Measurements from ENCODE around the gene PRRX2. TPM values are rescaled to one million over a fixed set of nuclear protein-coding genes. Genes with fewer than 3 reads are reported as not detected.
A peak's percentile ranks its signal among the peaks of the same experiment; 100 is the strongest.

The PRRX2 gene
- total RNA-seq: under 1 TPM in 1 of 5 donors, not detected in 4; 0.26 TPM
- not detected for total RNA-seq (2013)
- 0 to 1.8 (median 0.12) reads per million in 29 experiments for total RNA-seq

GRCh38 chr9:129665389-129665775 is at the start of gene PRRX2:
PRRX2 (plus strand) TSS chr9:129665647; CDS start chr9:129665868, 221 bp downstream.
- Histone ChIP-seq H3K9me3 (no peaks in the 10 kb centered on the region), H3K27me3 (replicated peaks in 1 of 2; ENCODE audit: control insufficient read depth in 2 of 2, extremely low read depth in 1 of 2, insufficient read depth in 2 of 2, low read length in 1 of 2) (peaks cover 4 to 49% of the 10 kb centered on the region in 2 experiments), H3K4me1 (ENCODE audit: control insufficient read depth in 1 of 2, extremely low read depth in 1 of 2, insufficient read depth in 2 of 2, low read length in 2 of 2) (peaks cover 0 to 18% of the 10 kb centered on the region in 2 experiments), H3K27ac (ENCODE audit: low read length) (no peak within 1 kb of the TSS), H3K4me3 (ENCODE audit: control insufficient read depth in 1 of 2, extremely low read depth in 1 of 2, low read length in 1 of 2) (peak within 1 kb of the TSS; percentile 39 to 46), H3K36me3 (ENCODE audit: control insufficient read depth in 2 of 2, extremely low read depth in 1 of 2, insufficient read depth in 1 of 2, low read length in 1 of 2) (no peaks in the 10 kb centered on the region)
- CTCF ChIA-PET: no interaction called here
- no peaks in the 10 kb centered on the region for H3K9me3 Mint-ChIP-seq
- peak within 1 kb of the TSS; percentile 69 to 86 (median 71) for H3K4me3 Mint-ChIP-seq
- whole genome bisulfite sequencing (ENCODE audit: insufficient coverage): under 1% methylated on average over 27 of the region's 37 CpGs
- POLR2A ChIA-PET: no interaction called here
- H3K27ac Mint-ChIP-seq: peak within 1 kb of the TSS in 1 of 2 donors; percentile 24
- peak in 18 of 35 experiments; percentile 2 to 40 (median 13) for DNase-seq
- peak; percentile 55 to 69 (median 60) for ATAC-seq (replicated peaks in 1 of 4)
- peaks cover 5 to 30% of the 10 kb centered on the region in 2 donors for H3K27me3 Mint-ChIP-seq
- H3K36me3 Mint-ChIP-seq: no peaks in the 10 kb centered on the region
- peaks cover 3 to 4% (median 4%) of the 10 kb centered on the region in 3 donors for H3K4me1 Mint-ChIP-seq

GRCh38 chr9:129617167-129617566 is 48.3 kb upstream of the PRRX2 start:
- no peaks in the 10 kb centered on the region for H3K9me3 ChIP-seq
- Mint-ChIP-seq H3K27me3 (peaks cover 12 to 26% of the 10 kb centered on the region in 2 donors), H3K36me3 (no peaks in the 10 kb centered on the region), H3K9me3 (no peaks in the 10 kb centered on the region), H3K4me3 (no peak overlapping the region), H3K4me1 (peaks cover 4 to 14% (median 8%) of the 10 kb centered on the region in 3 donors), H3K27ac (no peak overlapping the region)
- peak in 1 of 35 experiments; percentile 28 for DNase-seq
- peaks cover 0 to 14% of the 10 kb centered on the region in 2 experiments for H3K4me1 ChIP-seq (ENCODE audit: control insufficient read depth in 1 of 2, extremely low read depth in 1 of 2, insufficient read depth in 2 of 2, low read length in 2 of 2)
- ChIA-PET POLR2A (no interaction called here), CTCF (no interaction called here)
- WGBS (ENCODE audit: insufficient coverage): 0% methylated on average over 1 of the region's 1 CpG
- no peak overlapping the region for H3K27ac ChIP-seq (ENCODE audit: low read length)
- H3K4me3 ChIP-seq (ENCODE audit: control insufficient read depth in 1 of 2, extremely low read depth in 1 of 2, low read length in 1 of 2): no peak overlapping the region
- H3K36me3 ChIP-seq (ENCODE audit: control insufficient read depth in 2 of 2, extremely low read depth in 1 of 2, insufficient read depth in 1 of 2, low read length in 1 of 2): no peaks in the 10 kb centered on the region
- H3K27me3 ChIP-seq (replicated peaks in 1 of 2; ENCODE audit: control insufficient read depth in 2 of 2, extremely low read depth in 1 of 2, insufficient read depth in 2 of 2, low read length in 1 of 2): peaks cover 0 to 58% of the 10 kb centered on the region in 2 experiments
- ATAC-seq (replicated peaks in 1 of 4): peak in 1 of 4 experiments; percentile 58

- peak overlapping the region in 1 of 2 donors; percentile 41 for H3K4me3 ChIP-seq (ENCODE audit: control insufficient read depth in 1 of 2, extremely low read depth in 1 of 2, low read length in 1 of 2)
- H3K4me3 Mint-ChIP-seq: peak overlapping the region in 2 of 3 donors; percentile 17 to 35
- H3K27ac ChIP-seq (ENCODE audit: low read length): no peak overlapping the region
- no peak overlapping the region for H3K27ac Mint-ChIP-seq
- no peaks in the 10 kb centered on the region for H3K36me3 Mint-ChIP-seq
- peak in 1 of 35 experiments; percentile 39 for DNase-seq
- no peaks in the 10 kb centered on the region for H3K9me3 Mint-ChIP-seq
- 1% methylated on average over 58 of the region's 82 CpGs for WGBS (ENCODE audit: insufficient coverage)
- no peaks in the 10 kb centered on the region for H3K9me3 ChIP-seq
- CTCF ChIA-PET: interaction anchor here (0.5 to 1.3 kb wide), 2 partner anchors 260 to 488 kb away, joined by 4 to 5 read pairs; no protein-coding TSS in a partner anchor
- H3K4me1 Mint-ChIP-seq: peaks cover 14 to 27% (median 21%) of the 10 kb centered on the region in 3 donors
- peak in 2 of 4 experiments; percentile 10 to 36 for ATAC-seq (replicated peaks in 1 of 4)
- peaks cover 4 to 25% of the 10 kb centered on the region in 2 experiments for H3K4me1 ChIP-seq (ENCODE audit: control insufficient read depth in 1 of 2, extremely low read depth in 1 of 2, insufficient read depth in 2 of 2, low read length in 2 of 2)
- peaks cover 0 to 42% of the 10 kb centered on the region in 2 experiments for H3K27me3 ChIP-seq (replicated peaks in 1 of 2; ENCODE audit: control insufficient read depth in 2 of 2, extremely low read depth in 1 of 2, insufficient read depth in 2 of 2, low read length in 1 of 2)
- POLR2A ChIA-PET: no interaction called here
- no peaks in the 10 kb centered on the region for H3K36me3 ChIP-seq (ENCODE audit: control insufficient read depth in 2 of 2, extremely low read depth in 1 of 2, insufficient read depth in 1 of 2, low read length in 1 of 2)
- peaks cover 18 to 38% of the 10 kb centered on the region in 2 donors for H3K27me3 Mint-ChIP-seq
Observed at GRCh38 chr9:129619787-129620668, 45.4 kb upstream of the PRRX2 start.

GRCh38 chr9:129620669-129621295 is 44.7 kb upstream of the PRRX2 start, which contains the start of gene C9orf50:
C9orf50 (minus strand) TSS chr9:129621101; CDS start chr9:129620574, 527 bp downstream.
- ChIA-PET POLR2A (interaction anchor here in 1 of 2 donors (0.5 kb wide), 1 partner anchor 442 kb away, joined by 3 read pairs; the partner anchor contains the start of gene IER5L), CTCF (interaction anchor here in 1 of 2 donors (1.3 kb wide), 1 partner anchor 489 kb away, joined by 4 read pairs; no protein-coding TSS in a partner anchor)
- WGBS (ENCODE audit: insufficient coverage): 42% methylated on average over 18 of the region's 21 CpGs
- Histone ChIP-seq H3K36me3 (ENCODE audit: control insufficient read depth in 2 of 2, extremely low read depth in 1 of 2, insufficient read depth in 1 of 2, low read length in 1 of 2) (no peaks in the 10 kb centered on the region), H3K27me3 (replicated peaks in 1 of 2; ENCODE audit: control insufficient read depth in 2 of 2, extremely low read depth in 1 of 2, insufficient read depth in 2 of 2, low read length in 1 of 2) (peaks cover 0 to 35% of the 10 kb centered on the region in 2 experiments), H3K27ac (ENCODE audit: low read length) (no peak within 1 kb of the TSS), H3K4me3 (ENCODE audit: control insufficient read depth in 1 of 2, extremely low read depth in 1 of 2, low read length in 1 of 2) (peak within 1 kb of the TSS in 1 of 2 donors; percentile 41), H3K4me1 (ENCODE audit: control insufficient read depth in 1 of 2, extremely low read depth in 1 of 2, insufficient read depth in 2 of 2, low read length in 2 of 2) (peaks cover 7 to 33% of the 10 kb centered on the region in 2 experiments), H3K9me3 (no peaks in the 10 kb centered on the region)
- Mint-ChIP-seq H3K4me3 (peak within 1 kb of the TSS; percentile 24 to 45 (median 44)), H3K36me3 (no peaks in the 10 kb centered on the region), H3K27me3 (peaks cover 18 to 38% of the 10 kb centered on the region in 2 donors), H3K27ac (no peak within 1 kb of the TSS), H3K9me3 (no peaks in the 10 kb centered on the region), H3K4me1 (peaks cover 20 to 32% (median 25%) of the 10 kb centered on the region in 3 donors)
- ATAC-seq (replicated peaks in 1 of 4): no peak
- DNase-seq: no peak

GRCh38 chr9:129623331-129623730 is 42.1 kb upstream of the PRRX2 start:
- H3K9me3 ChIP-seq: no peaks in the 10 kb centered on the region
- no peak overlapping the region for H3K4me3 Mint-ChIP-seq
- CTCF ChIA-PET: interaction anchor here in 1 of 2 donors (0.6 to 4.8 kb wide), 5 partner anchors 18 to 492 kb away, joined by 3 to 45 read pairs (median 3); no protein-coding TSS in a partner anchor
- no peaks in the 10 kb centered on the region for H3K9me3 Mint-ChIP-seq
- DNase-seq (no peak), ATAC-seq (replicated peaks in 1 of 4) (no peak)
- POLR2A ChIA-PET: no interaction called here
- H3K36me3 ChIP-seq (ENCODE audit: control insufficient read depth in 2 of 2, extremely low read depth in 1 of 2, insufficient read depth in 1 of 2, low read length in 1 of 2): no peaks in the 10 kb centered on the region
- H3K27me3 Mint-ChIP-seq: peaks cover 18 to 37% of the 10 kb centered on the region in 2 donors
- WGBS (ENCODE audit: insufficient coverage): no CpG with 5 or more reads among the region's 6 CpGs
- H3K27me3 ChIP-seq (replicated peaks in 1 of 2; ENCODE audit: control insufficient read depth in 2 of 2, extremely low read depth in 1 of 2, insufficient read depth in 2 of 2, low read length in 1 of 2): peaks cover 0 to 32% of the 10 kb centered on the region in 2 experiments
- H3K4me1 Mint-ChIP-seq: peaks cover 37 to 49% (median 42%) of the 10 kb centered on the region in 3 donors
- no peak overlapping the region for H3K27ac Mint-ChIP-seq
- H3K36me3 Mint-ChIP-seq: peaks cover 3% of the 10 kb centered on the region
- no peak overlapping the region for H3K4me3 ChIP-seq (ENCODE audit: control insufficient read depth in 1 of 2, extremely low read depth in 1 of 2, low read length in 1 of 2)
- H3K4me1 ChIP-seq (ENCODE audit: control insufficient read depth in 1 of 2, extremely low read depth in 1 of 2, insufficient read depth in 2 of 2, low read length in 2 of 2): peaks cover 13 to 54% of the 10 kb centered on the region in 2 experiments
- no peak overlapping the region for H3K27ac ChIP-seq (ENCODE audit: low read length)

All from T-cell (primary cell).